Esophagus (tissue), 2 donors: ENCODE results near the gene KCNK4. TPM values are rescaled to one million over a fixed set of nuclear protein-coding genes. Genes with fewer than 3 reads are reported as not detected.

ENCODE experiments used
- H3K27ac ChIP-seq, 2 donors: one replicate each; pipeline ENCODE4 v1.5.1; 2013; ENCODE audit warnings: low read depth in 2 of 2, mild to moderate bottlenecking in 2 of 2, inconsistent platforms in 1 of 2, low read length in 1 of 2, moderate library complexity in 1 of 2
- H3K27me3 ChIP-seq, 2 donors: one replicate each; pipeline ENCODE4 v1.6.1; 2013; ENCODE audit warnings: low read length in 2 of 2, control low read depth in 1 of 2, mild to moderate bottlenecking in 1 of 2; ENCODE audit not compliant: insufficient read depth in 2 of 2, control insufficient read depth in 1 of 2
- H3K36me3 ChIP-seq, 2 donors: one replicate each; pipeline ENCODE4 v1.6.1; 2013; ENCODE audit warnings: low read length in 1 of 2; ENCODE audit not compliant: control insufficient read depth in 2 of 2, insufficient read depth in 2 of 2
- H3K4me1 ChIP-seq, 2 donors: one replicate each; pipeline ENCODE4 v1.6.1; 2013; ENCODE audit warnings: low read length in 1 of 2; ENCODE audit not compliant: control insufficient read depth in 2 of 2, insufficient read depth in 2 of 2
- H3K4me3 ChIP-seq, 2 donors: one replicate each; pipeline ENCODE4 v1.5.1; 2013; ENCODE audit warnings: low read length in 2 of 2, mild to moderate bottlenecking in 2 of 2, low read depth in 1 of 2, moderate library complexity in 1 of 2
- H3K9me3 ChIP-seq, 2 donors: one replicate each; pipeline ENCODE4 v1.6.1; 2013; ENCODE audit warnings: mild to moderate bottlenecking in 2 of 2, low read depth in 1 of 2, low read length in 1 of 2, moderate library complexity in 1 of 2; ENCODE audit not compliant: control insufficient read depth in 2 of 2, insufficient read depth in 1 of 2
- WGBS, 2 donors: extraction: QIAGEN DNeasy Blood & Tissue Kit; methylation state at CpG; one replicate each; pipeline ENCODE4 v1.1.7; 2013; 5-methylcytosine and 5-hydroxymethylcytosine counted together
- polyA plus RNA-seq, 2 donors: library from polyadenylated mRNA; stranded (reverse); fragments of 200-250 nt; gene quantifications; one replicate each; pipeline ENCODE4 v1.2.3, GENCODE V29; 2013
- donor health status: healthy with polysubstance abuse.
- donor health status: Bipolar disorder and iron deficiency.

The KCNK4 gene
- polyA plus RNA-seq, 2 donors, result not detected

- Histone ChIP-seq H3K36me3 (peaks cover 0 to 10% of the 10 kb centered on the region in 2 donors), H3K9me3 (no peaks in the 10 kb centered on the region), H3K27ac (no peak overlapping the region), H3K27me3 (no peaks in the 10 kb centered on the region), H3K4me1 (peaks cover 6 to 24% of the 10 kb centered on the region in 2 donors), H3K4me3 (no peak overlapping the region)
- WGBS, 2 donors, result 94 to 95% methylated on average over 22 of the region's 22 CpGs
Observed at GRCh38 chr11:64281957-64282770, 8.9 kb upstream of the KCNK4 start.

GRCh38 chr11:64283092-64283491 is 8.0 kb upstream of the KCNK4 start:
- Histone ChIP-seq H3K27me3 (no peaks in the 10 kb centered on the region), H3K9me3 (no peaks in the 10 kb centered on the region), H3K4me3 (peak overlapping the region in 1 of 2 donors; percentile 24), H3K36me3 (peaks cover 0 to 10% of the 10 kb centered on the region in 2 donors), H3K27ac (peak overlapping the region in 1 of 2 donors; percentile 72), H3K4me1 (peaks cover 6 to 24% of the 10 kb centered on the region in 2 donors)
- 82 to 83% methylated on average over 3 of the region's 3 CpGs for WGBS, 2 donors

GRCh38 chr11:64284048-64284961 is 6.8 kb upstream of the KCNK4 start, which contains the start of gene BAD:
BAD (minus strand) TSS chr11:64284665; CDS start chr11:64284368, 297 bp downstream.
- 2% methylated on average over 38 to 44 of the region's 44 CpGs for WGBS, 2 donors
- no peaks in the 10 kb centered on the region for H3K27me3 ChIP-seq
- peak within 1 kb of the TSS; percentile 63 to 74 for H3K4me3 ChIP-seq
- H3K36me3 ChIP-seq, result peaks cover 0 to 5% of the 10 kb centered on the region in 2 donors
- H3K9me3 ChIP-seq, result no peaks in the 10 kb centered on the region
- peaks cover 6 to 24% of the 10 kb centered on the region in 2 donors for H3K4me1 ChIP-seq
- peak within 1 kb of the TSS; percentile 95 to 97 for H3K27ac ChIP-seq

- H3K27ac ChIP-seq, result peak within 1 kb of the TSS; percentile 95 to 97
- no peaks in the 10 kb centered on the region for H3K9me3 ChIP-seq
- H3K4me1 ChIP-seq, result peaks cover 6 to 24% of the 10 kb centered on the region in 2 donors
- 0 to 1% methylated on average over 83 to 102 of the region's 102 CpGs for WGBS, 2 donors
- H3K4me3 ChIP-seq, result peak within 1 kb of the TSS; percentile 63 to 74
- peaks cover 0 to 5% of the 10 kb centered on the region in 2 donors for H3K36me3 ChIP-seq
- no peaks in the 10 kb centered on the region for H3K27me3 ChIP-seq
Observed at GRCh38 chr11:64284962-64285884, 5.9 kb upstream of the KCNK4 start, which contains the start of gene GPR137. GPR137 (plus strand) TSS chr11:64285848; CDS start chr11:64286525, 677 bp downstream.

- peaks cover 0 to 2% of the 10 kb centered on the region in 2 donors for H3K27me3 ChIP-seq
- no peaks in the 10 kb centered on the region for H3K9me3 ChIP-seq
- 21 to 29% methylated on average over 30 to 40 of the region's 40 CpGs for WGBS, 2 donors
- H3K4me1 ChIP-seq, result peaks cover 6 to 24% of the 10 kb centered on the region in 2 donors
- peak overlapping the region; percentile 63 to 74 for H3K4me3 ChIP-seq
- peak overlapping the region; percentile 54 to 97 for H3K27ac ChIP-seq
- peaks cover 0 to 5% of the 10 kb centered on the region in 2 donors for H3K36me3 ChIP-seq
Observed at GRCh38 chr11:64285885-64286800, 5.0 kb upstream of the KCNK4 start.

GRCh38 chr11:64286801-64287159 is 4.3 kb upstream of the KCNK4 start:
- peaks cover 0 to 7% of the 10 kb centered on the region in 2 donors for H3K27me3 ChIP-seq
- 82 to 84% methylated on average over 9 of the region's 9 CpGs for WGBS, 2 donors
- no peak overlapping the region for H3K27ac ChIP-seq
- H3K4me3 ChIP-seq, result no peak overlapping the region
- H3K36me3 ChIP-seq, result peaks cover 0 to 5% of the 10 kb centered on the region in 2 donors
- H3K9me3 ChIP-seq, result no peaks in the 10 kb centered on the region
- peaks cover 9 to 26% of the 10 kb centered on the region in 2 donors for H3K4me1 ChIP-seq

GRCh38 chr11:64287676-64288352 is 3.3 kb upstream of the KCNK4 start:
- H3K9me3 ChIP-seq, result no peaks in the 10 kb centered on the region
- no peak overlapping the region for H3K27ac ChIP-seq
- H3K4me3 ChIP-seq, result no peak overlapping the region
- peaks cover 0 to 17% of the 10 kb centered on the region in 2 donors for H3K27me3 ChIP-seq
- peaks cover 0 to 2% of the 10 kb centered on the region in 2 donors for H3K36me3 ChIP-seq
- WGBS, 2 donors, result 93 to 94% methylated on average over 33 of the region's 33 CpGs
- H3K4me1 ChIP-seq, result peaks cover 11 to 28% of the 10 kb centered on the region in 2 donors

GRCh38 chr11:64288353-64288750 is 2.8 kb upstream of the KCNK4 start:
- Histone ChIP-seq H3K36me3 (peaks cover 0 to 2% of the 10 kb centered on the region in 2 donors), H3K4me3 (no peak overlapping the region), H3K27me3 (peaks cover 0 to 21% of the 10 kb centered on the region in 2 donors), H3K9me3 (no peaks in the 10 kb centered on the region), H3K4me1 (peaks cover 11 to 25% of the 10 kb centered on the region in 2 donors), H3K27ac (no peak overlapping the region)
- WGBS, 2 donors, result 91 to 92% methylated on average over 9 of the region's 9 CpGs
